Fibroblast of skin of back (primary cell): ENCODE measurements around the gene SMIM24.
"Not testable (repeated sequence)": the region's sequence is repeated elsewhere in the genome, so short reads cannot be mapped to it uniquely, and the experiment has no call there.

ENCODE experiments used
- DNase-seq: peaks from one replicate; pipeline ENCODE4 v3.0.0-alpha.2; 2013

Gene SMIM24

DNA sequence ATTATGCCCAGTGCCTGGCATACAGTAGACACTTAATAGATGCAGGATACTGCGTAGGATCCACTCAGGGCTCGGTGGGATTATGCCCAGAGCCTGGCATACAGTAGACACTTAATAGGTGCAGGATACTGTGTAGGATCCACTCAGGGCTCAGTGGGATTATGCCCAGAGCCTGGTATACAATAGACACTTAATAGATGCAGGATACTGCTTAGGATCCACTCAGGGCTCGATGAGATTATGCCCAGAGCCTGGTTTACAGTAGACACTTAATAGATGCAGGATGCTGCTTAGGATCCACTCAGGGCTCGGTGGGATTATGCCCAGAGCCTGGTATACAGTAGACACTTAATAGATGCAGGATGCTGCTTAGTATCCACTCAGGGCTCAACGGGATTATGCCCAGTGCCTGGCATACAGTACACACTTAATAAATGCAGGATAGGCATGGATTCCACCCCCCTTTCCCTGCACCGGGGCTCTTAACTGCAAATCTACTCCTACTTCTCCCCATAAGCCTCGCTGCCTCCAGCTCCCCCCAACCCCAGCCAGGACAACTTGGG lies 24.9 kb downstream of the SMIM24 start:
- DNase-seq = no peak

DNA sequence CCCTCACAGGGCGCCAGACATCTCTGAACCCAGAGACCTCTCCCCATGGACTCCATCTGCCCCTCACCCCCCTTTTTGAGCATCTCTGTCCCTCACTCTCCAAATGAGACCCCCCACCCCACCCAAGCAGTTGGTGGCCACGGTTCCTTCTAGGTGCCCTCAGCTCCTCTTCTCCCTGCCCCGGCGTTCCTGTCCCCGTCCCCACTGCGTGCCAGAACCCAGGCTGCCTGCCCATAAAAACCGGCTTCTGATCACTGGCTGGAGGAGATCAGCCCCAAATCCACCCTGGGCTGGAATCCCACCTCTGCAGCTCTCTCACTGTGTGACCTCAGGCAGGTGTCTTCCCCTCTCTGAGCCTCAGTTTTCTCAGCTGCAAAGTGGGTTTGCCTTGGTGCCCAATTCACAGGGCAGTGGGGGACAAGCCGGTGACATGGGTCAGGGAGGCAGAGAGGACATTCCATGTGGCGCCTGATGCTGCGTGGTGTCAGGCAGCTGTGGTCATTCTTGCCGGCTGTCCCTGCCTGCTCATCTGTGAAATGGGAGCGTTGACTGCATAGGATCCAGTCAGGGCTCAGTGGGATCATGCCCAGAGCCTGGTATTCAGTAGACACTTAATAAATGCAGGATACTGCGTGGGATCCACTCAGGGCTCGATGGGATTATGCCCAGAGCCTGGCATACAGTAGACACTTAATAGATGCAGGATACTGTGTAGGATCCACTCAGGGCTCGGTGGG lies 25.5 kb downstream of the SMIM24 start:
- no peak for DNase-seq

DNA sequence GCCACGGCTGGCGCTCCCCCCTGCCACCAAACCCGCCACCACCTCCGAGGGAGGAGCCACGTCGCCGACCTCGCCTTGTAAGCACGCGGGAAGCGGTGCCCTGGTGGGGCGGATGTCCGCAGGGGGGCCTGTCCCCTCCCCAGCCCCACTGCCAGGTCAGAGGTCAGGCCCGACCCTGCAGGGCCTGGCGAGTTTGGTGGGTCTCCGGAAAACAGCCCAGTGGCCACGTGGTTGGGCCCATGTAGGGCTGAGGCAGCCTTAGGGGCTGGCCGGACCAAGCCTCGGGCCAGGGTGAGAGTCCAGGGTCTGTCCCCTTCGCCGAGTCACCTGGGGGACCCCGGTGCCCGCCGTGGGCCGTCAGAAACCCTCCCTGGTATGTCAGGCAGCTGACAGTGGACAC lies 26.5 kb downstream of the SMIM24 start:
- DNase-seq = no peak

DNA sequence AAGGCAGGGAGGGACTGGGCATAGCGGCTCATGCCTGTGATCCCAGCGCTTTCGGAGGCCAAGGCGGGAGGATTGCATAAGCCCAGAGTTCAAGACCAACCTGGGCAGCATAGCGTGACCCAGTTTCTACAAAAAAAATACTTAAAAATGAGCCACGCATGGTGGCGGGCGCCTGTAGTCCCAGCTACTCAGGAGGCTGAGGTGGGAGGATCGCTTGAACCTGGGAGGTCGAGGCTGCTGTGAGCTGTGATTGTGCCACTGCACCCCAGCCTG lies 27.4 kb downstream of the SMIM24 start:
- DNase-seq = not testable (repeated sequence)

DNA sequence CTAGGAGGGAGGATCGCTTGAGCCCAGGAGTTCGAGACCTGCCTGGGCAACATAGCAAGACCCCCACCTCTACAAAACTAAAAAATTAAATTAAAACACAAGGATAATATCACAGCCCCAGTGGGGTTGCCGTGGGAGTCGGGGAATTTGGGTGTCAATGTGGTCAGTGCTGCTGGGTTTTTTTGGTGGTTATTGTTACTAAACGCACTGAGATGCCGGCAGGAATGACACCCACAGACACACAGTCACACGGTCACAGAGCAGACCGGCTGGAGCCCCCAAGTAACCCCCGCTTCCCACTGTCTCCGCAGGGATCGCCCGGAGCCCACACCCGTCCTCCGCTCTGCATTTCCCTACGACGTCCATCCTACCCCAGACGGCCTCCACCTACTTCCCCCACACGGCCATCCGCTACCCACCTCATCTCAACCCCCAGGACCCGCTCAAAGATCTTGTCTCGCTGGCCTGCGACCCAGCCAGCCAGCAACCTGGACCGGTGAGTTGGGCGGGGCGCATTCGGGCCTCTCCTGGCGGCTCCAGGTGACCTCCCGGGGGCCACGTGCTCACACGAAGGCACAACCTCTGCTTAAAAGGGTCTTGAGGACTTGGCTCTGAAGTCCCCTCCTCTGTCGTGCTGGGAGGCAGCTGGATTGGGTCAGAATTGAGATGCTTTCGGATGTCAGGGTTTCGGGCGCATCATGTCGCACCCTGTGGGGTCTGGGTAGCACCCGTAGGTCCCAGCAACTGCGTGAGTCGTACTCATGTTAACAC lies 28.0 kb downstream of the SMIM24 start:
- DNase-seq = no peak

DNA sequence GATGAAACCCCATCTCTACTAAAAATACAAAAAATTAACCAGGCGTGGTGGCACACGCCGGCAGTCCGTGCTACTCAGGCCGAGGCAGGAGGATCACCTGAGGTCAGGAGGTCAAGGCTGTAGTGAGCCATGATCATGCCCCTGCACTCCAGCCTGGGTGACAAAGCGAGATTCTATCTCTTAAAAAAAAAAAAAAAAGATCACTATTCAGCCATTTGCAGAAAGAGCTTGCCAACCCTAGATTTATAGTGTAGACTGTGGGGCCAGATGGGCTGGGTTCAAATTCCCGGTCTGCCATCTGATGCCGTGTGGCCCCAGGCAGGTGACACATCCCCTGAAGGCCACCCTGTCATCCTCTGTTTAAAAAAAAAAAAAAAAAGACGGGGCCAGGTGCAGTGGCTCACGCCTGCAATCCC lies 28.9 kb downstream of the SMIM24 start:
- DNase-seq = no peak

DNA sequence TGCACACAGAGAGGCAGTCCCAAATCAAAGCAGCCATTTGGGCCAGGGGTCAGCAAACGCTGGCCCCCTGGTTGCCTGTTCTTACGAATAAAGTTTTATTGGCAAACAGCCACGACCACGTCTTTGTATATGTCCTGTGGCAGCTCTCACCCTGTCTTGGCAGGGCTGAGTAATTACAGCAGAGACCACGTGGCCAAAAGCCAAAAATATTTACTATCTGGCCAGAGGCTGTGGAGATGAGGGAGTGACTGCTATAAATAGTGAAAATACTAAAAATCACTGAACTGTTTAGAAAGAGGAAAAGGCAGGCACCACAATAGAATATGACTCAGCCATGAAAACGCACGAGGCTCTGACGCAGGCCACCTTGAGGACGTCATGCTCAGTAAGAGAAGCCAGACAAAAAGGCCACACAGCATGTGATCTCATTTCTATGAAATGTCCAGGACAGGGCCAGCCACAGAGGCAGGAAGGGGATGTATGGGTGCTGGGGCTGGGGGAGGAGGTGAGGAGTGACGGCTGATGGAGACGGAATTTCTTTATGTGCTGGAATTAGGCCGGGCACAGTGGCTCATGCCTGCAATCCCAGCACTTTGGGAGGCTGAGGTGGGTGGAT lies 29.4 kb downstream of the SMIM24 start:
- DNase-seq = peak; percentile 100

DNA sequence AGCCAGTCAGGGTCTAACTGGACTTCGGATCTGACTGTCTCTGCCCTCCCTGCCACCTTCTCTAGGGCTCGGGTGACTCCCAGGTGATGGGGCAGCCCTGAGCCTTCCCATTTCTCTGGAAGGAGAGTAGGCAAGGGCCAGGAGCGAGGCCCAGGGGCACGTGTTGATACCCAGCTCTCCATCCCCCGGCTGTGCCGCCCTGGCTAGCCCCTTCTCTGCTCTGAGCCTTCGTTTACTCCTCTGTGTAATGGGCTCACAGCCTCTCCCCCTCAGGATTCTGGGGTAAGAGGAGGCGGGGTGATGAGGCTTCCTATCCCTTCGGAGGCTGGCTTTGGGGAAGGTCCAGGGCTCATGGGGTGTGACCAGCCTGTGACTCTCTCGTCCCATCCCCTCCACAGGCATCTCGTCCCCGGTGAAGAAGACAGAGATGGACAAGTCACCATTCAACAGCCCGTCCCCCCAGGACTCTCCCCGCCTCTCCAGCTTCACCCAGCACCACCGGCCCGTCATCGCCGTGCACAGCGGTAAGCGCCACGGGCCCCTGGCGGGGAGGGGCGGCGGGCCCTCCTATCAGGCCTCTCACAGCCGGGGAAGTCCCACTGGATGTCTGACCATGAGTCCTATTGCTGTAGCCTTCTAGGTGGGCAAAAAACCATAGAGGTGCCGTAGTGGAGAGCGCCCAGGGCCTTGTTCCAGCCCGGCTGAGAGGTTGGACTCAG lies 31.6 kb downstream of the SMIM24 start:
- DNase-seq = no peak

DNA sequence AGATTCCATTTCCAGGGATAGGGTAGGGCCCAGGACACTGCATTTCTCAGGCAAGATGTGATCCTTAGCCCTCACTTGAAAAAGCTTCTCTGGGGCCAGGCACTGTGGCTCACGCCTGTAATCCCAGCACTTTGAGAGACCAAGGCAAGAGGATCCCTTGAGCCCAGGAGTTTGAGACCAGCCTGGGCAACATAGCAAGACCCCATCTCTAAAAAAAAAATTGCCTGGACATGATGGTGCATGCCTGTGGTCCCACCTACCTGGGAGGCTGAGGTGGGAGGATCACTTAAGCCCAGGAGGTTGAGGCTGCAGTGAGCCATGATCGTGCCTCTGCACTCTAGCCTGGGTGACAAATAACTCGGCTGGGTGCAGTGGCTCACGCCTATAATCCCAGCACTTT lies 33.7 kb downstream of the SMIM24 start:
- not testable (repeated sequence) for DNase-seq

DNA sequence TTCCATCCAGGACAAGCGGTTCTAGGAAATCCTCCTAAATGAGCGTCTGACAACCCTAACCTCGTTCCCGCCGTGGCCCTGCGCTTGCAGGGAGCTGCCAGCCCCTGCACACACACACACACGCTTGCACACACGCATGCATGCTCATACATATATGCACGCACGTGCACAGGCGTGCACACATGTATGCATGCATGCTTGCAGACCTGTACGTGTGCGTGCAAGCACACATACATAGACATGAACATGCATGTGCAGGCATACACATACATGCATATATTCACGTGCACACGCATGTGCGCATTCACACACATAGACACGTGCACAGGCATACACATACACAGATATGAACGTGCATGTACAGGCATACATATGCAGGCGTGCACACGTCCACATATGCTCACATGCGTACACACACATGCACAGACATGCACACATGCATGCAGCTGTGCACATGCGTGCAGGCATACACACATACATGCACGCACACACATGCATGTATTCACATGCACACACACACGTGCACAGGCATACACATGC lies 35.6 kb downstream of the SMIM24 start:
- DNase-seq = no peak

DNA sequence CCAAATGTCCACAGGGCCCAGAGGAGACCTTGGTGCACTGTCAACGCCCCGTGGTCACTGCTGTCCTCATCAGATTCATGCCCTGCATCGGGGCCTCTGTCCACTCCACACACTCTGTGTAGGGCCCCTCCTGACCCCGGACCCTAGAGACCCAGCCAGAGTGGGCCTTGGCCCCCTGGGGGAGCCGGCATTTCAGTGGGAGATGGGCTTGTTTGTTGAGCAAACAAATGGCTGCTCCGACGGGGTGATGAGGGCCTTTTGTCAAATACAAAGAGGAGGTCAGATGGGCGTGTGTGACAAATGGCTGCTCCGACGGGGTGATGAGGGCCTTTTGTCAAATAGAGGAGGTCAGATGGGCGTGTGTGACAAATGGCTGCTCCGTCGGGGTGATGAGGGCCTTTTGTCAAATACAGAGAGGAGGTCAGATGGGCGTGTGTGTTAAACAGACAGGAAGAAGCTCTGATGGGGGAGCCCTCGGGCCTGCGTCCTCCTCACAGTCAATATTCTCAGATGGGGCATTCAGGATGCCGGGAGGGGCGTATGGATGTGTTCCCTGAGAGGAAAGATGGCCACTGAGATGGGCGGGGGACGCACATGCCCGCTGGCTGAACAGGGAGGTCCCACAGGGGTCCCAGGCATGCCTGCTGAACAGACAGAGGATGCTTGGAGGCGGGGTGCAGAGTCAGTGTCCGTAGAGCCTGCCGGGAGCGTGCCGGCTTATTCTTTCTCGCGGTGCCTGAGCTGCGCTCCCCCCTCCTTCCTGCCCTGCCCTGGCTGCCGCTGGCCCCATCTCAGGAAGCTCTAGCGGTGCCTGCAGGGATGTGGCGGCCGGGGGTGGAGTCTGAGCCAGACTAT lies 36.3 kb downstream of the SMIM24 start:
- DNase-seq = peak; percentile 29

DNA sequence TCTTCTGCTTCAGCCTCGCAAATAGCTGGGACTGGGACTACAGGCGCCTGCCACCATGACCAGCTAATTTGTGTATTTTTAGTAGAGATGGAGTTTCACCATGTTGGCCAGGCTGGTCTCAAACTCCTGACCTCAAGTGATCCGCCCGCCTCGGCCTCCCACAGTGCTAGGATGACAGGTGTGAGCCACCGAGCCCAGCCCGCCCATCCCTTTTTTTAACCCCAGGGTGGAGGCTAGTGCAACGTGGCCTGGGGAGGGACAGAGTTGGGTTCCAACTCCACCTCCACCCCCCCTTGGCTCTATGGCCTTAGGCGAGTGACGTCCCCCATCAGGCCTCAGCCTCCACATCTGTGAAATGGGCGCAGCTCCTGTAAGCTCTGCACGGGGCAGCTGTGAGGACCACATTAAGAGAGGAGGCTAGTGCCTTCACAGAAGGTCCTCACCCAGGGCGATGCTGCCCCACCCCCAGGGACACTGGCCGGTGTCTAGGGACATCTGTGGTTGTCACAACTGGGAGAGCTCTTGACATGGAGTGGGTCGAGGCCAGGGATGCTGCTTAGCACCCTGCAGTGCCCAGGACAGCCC lies 37.7 kb downstream of the SMIM24 start:
- no peak for DNase-seq

DNA sequence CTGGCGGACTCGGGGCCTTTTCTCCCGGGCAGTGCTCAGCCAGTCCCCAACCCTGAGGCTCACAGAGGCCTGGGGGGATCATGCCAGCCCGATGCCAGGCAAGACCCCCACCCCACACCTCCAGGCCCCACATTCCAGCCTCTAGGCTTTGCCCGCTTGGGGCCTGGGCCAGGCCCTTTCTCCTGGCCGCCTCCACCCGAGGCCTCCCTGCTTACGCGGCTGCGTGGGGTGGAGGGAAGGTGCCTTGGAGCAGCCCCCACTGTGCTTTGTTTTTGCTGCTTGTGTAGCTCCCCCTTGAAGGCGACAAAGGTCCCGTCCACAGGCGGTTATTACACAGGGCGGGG lies 38.4 kb downstream of the SMIM24 start:
- no peak for DNase-seq

DNA sequence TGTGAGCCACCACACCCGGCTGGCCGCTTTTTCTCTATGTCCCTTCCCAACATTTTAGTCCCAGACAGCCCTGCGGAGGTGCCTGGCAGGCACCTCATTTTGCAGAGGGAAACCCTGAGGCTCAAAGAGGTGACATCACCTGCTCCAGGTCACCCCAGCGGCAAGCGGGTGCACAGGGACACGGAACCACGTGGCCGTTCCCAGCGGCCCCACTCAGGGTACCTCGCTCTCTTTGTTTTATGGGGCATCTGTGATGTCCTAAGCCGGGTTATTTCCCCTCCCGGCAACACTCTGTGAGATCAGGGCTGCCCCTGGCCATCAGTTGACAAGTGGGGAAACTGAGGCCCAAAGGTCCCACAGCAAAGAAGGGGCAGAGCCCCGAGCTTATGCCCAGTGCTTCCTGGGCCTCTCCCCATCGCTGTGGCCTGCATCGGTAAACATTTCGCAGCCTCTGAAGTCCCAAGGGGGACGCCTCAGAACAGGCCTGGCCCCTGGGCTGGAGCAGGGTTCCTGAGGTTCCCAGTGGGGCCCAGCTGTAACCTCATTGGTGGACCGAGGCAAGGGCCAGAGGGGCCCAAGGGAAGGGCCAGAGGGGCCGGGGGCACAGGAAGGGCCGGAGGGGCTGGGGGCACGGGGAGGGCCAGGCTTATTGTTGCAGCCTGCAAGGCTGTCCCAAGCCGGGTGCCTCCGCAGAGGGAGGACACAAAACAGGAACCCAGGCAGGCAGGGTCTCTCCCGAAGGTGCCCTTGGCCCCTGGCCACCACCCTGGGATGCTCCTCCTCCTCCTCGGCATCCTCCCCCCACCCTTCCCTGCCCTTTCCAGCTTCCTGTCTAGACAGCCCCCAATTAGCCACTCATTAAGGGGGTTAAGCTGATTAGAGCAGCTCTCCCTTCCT lies 39.0 kb downstream of the SMIM24 start:
- no peak for DNase-seq

DNA sequence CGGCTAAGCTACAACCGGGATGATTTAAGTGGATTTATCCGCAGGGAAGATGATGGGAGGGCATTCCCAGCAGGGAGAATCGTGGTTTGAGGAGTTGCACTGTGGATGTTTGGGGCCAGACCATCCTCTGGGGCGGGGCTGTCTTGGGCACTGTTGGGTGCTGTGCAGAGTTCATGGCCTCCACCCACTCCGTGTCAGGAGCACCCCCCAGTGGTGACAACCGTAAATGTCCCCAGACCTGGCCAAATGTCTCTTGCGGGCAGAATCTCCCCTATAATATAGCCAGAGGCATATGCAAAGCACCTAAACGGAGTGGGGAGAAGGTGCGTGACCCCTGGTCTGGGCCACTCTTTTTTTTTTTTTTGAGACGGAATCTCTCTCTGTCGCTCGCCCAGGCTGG lies 40.2 kb downstream of the SMIM24 start:
- peak; percentile 33 for DNase-seq

DNA sequence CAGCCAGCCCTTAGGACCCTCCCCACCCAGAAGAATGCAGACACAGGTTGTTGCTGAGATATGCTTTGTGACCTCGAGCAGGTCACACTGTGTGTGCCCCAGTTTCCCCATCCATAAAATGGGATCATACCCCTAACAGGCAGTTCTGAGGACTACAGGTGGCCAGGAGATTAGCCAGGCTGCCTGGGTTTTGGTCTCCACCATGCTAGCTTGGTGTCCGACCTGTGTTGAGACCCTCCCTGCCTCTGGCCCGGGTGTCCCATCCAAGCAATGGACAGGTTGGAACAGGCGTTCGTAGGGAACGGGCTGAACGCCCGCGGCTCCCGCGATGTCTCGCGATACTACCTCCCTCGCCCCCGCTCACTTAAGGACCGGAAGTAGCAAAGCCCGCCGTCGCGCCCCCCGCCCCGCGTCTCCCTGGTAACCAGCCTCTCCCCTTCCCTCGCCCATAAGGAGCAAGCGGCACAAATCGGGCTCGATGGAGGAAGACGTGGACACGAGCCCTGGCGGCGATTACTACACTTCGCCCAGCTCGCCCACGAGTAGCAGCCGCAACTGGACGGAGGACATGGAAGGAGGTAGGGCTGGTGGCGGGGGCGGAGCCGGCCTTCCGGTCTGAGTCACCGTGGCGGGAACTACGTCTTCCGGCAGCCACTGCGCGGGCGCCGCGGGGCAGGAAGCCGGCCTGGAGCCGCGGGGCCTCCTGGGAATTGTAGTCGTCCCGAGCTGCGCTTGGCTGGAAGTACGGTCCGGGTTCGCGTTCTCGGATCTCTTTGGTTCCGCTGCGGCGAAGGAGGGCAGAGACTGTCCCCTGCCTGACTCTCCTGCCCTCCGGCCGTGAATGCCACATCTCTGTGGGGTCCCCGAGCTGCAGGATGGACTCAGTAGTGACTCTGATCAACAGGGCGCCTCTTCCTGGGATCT lies 45.4 kb downstream of the SMIM24 start:
- peak; percentile 94 for DNase-seq

DNA sequence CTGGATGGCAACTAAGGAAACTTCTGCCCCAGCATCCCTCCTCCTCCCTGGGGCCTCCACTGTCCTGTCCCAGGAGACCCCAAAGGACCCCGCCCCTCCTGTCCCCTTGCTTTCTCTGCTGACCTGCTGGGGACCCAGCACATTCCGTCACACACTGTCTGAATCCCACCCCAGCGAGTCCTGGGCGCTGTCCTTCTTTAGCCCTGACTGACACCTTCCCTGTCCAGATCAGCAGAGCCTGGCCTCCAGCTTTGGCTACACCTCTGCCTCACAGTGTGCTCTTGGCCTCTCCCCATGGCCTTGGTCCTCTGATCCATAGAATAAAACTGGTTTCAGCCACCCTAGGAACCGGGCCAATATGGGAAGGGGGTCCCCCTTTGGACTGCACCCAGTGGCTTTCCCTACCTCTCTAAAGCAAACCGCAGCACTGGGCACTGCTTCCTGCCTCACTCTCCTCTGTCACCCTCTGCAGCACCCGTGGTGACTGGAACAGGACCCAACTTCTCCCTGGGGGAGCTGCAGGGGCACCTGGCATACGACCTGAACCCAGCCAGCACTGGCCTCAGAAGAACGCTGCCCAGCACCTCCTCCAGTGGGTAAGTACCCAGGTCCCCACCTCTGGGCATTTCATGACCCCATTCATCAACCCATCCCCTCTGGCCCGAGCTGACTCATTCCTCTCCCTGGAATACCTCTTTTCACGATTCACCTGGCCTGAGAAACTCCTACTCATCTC lies 46.4 kb downstream of the SMIM24 start:
- no peak for DNase-seq

DNA sequence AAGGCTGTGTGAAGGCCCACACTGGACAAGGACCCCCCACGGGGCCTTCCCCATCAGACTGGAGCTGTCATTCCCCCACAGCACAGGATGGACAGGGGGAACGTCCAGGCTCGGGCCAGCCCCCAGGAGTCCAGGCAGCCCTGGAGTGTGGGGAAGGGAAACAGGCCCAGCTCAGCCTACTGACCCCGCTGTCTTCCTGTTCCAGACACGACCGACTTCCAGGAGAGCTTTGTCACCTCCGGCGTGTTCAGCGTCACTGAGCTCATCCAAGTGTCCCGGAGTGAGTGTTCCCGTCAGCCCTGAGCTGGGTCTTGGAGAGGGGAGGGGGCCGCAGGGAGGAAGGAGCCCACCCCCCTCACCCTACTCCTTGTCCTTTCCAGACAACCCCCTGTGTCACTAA lies 47.0 kb downstream of the SMIM24 start:
- DNase-seq = no peak
